B cell (primary cell): ENCODE data around the gene PRRC2C. TPM values are rescaled to one million over a fixed set of nuclear protein-coding genes. Genes with fewer than 3 reads are reported as not detected.

Source experiments
- ATAC-seq: fragments of 200-7000 bp; cut with Tn5 transposase; one replicate; pipeline ENCODE4 v1.10.0; 2021; ENCODE audit warnings: low read depth, mild to moderate bottlenecking, moderate number of reproducible peaks, moderate library complexity
- CTCF ChIA-PET: fragments of 350-600 bp; sonication (Branson Sonifier 250); formaldehyde crosslinking; loops from one replicate; lab custom pipeline; 2021; ENCODE audit warnings: antibody characterized with exemption, inconsistent platforms; lab: Charles Lee
- POLR2A ChIA-PET: fragments of 350-600 bp; sonication (Branson Sonifier 250); formaldehyde crosslinking; loops from one replicate; lab custom pipeline; 2021; ENCODE audit warnings: antibody characterized with exemption; lab: Charles Lee
- DNase-seq: peaks from one replicate; pipeline ENCODE4 v3.0.0; 2013
- H2AFZ ChIP-seq: 2 replicates; pipeline ENCODE4 v1.6.1; 2012; ENCODE audit warnings: mild to moderate bottlenecking, low read depth, low read length; ENCODE audit not compliant: insufficient read depth, poor library complexity, severe bottlenecking
- H3K27ac ChIP-seq, 2 donors: 1 replicate in 1 of 2; 2 replicates in 1 of 2; pipeline ENCODE4 v1.5.1; 2012 to 2013; ENCODE audit warnings: low read length in 2 of 2, mild to moderate bottlenecking in 2 of 2, moderate library complexity in 1 of 2
- H3K27me3 ChIP-seq, 4 experiments: fragments of 200-600 bp in 1 of 4; sonication (generic) in 1 of 4; replicated peaks in 1 of 4; 1 replicate in 2 of 4; 2 replicates in 2 of 4; pipeline versions ENCODE4 v1.6.1 to v1.7.0; 2013 to 2016; ENCODE audit warnings: low read length in 3 of 4, mild to moderate bottlenecking in 2 of 4, mixed read lengths in 1 of 4, moderate library complexity in 1 of 4; ENCODE audit not compliant: insufficient read depth in 4 of 4, control insufficient read depth in 3 of 4; ENCODE audit errors: control extremely low read depth in 1 of 4
- H3K36me3 ChIP-seq, 2 experiments: replicated peaks in 1 of 2; 1 replicate in 1 of 2; 2 replicates in 1 of 2; pipeline versions ENCODE4 v1.6.1 to v1.7.1; 2013; ENCODE audit warnings: low read length in 1 of 2; ENCODE audit not compliant: insufficient read depth in 2 of 2, control insufficient read depth in 1 of 2; ENCODE audit errors: control extremely low read depth in 1 of 2, extremely low read depth in 1 of 2
- H3K4me1 ChIP-seq, 2 donors: fragments of 200-600 bp in 1 of 2; sonication (generic) in 1 of 2; 1 replicate in 1 of 2; 2 replicates in 1 of 2; pipeline versions ENCODE4 v1.5.1 to v1.6.1; 2013 to 2017; ENCODE audit warnings: low read length in 2 of 2; ENCODE audit not compliant: control insufficient read depth in 2 of 2, insufficient read depth in 2 of 2
- H3K4me2 ChIP-seq: replicated peaks from 2 replicates; pipeline ENCODE3; 2012; ENCODE audit warnings: mild to moderate bottlenecking, low read depth, low read length; ENCODE audit not compliant: poor library complexity, severe bottlenecking
- H3K4me3 ChIP-seq, 5 experiments: fragments of 200-600 bp in 1 of 5; sonication (generic) in 1 of 5; 1 replicate in 3 of 5; 2 replicates in 2 of 5; pipeline versions ENCODE4 v1.5.1 to v1.7.0; 2011 to 2016; ENCODE audit warnings: low read length in 4 of 5, mild to moderate bottlenecking in 4 of 5, low read depth in 2 of 5, control low read depth in 1 of 5, moderate library complexity in 1 of 5; ENCODE audit not compliant: insufficient read depth in 1 of 5; ENCODE audit errors: control extremely low read depth in 1 of 5, extremely low read depth in 1 of 5
- H3K79me2 ChIP-seq: fragments of 200-600 bp; sonication (generic); one replicate; pipeline ENCODE4 v1.6.0; 2016; ENCODE audit warnings: low read length; ENCODE audit not compliant: control insufficient read depth, insufficient read depth
- H3K9ac ChIP-seq: fragments of 200-600 bp; sonication (generic); 2 replicates; pipeline ENCODE4 v1.6.1; 2017; ENCODE audit warnings: mild to moderate bottlenecking, low read length, moderate library complexity
- H3K9me3 ChIP-seq, 3 donors: one replicate each; pipeline versions ENCODE4 v1.6.1 to v1.7.1; 2013; ENCODE audit warnings: low read length in 2 of 3; ENCODE audit not compliant: control insufficient read depth in 2 of 3, insufficient read depth in 1 of 3; ENCODE audit errors: control extremely low read depth in 1 of 3
- H4K20me1 ChIP-seq: 2 replicates; pipeline ENCODE4 v1.6.0; 2012; ENCODE audit warnings: mild to moderate bottlenecking, low read length; ENCODE audit not compliant: insufficient read depth, control insufficient read depth, poor library complexity, severe bottlenecking
- H3K27ac Mint-ChIP-seq: one replicate; pipeline ENCODE4 v1.8.0; 2021; ENCODE audit warnings: mixed read lengths
- H3K27me3 Mint-ChIP-seq: one replicate; pipeline ENCODE4 v1.8.0; 2021; ENCODE audit warnings: mixed read lengths
- H3K4me1 Mint-ChIP-seq: one replicate; pipeline ENCODE4 v1.8.0; 2021; ENCODE audit warnings: mixed read lengths
- H3K4me3 Mint-ChIP-seq: one replicate; pipeline ENCODE4 v1.8.0; 2021; ENCODE audit warnings: mixed read lengths
- H3K9me3 Mint-ChIP-seq: one replicate; pipeline ENCODE4 v1.8.0; 2022; ENCODE audit warnings: mixed read lengths; ENCODE audit not compliant: insufficient read depth
- CTCF ChIP-seq: fragments of 200-600 bp; IDR thresholded peaks from one replicate; pipeline ENCODE4 v1.8.0; 2022; ENCODE audit warnings: antibody characterized with exemption, mild to moderate bottlenecking
- EZH2 ChIP-seq: IDR thresholded peaks from 2 replicates; pipeline ENCODE4 v1.6.1; 2012; ENCODE audit warnings: borderline replicate concordance, low read depth, mild to moderate bottlenecking, moderate library complexity, low read length; ENCODE audit not compliant: insufficient read depth, poor library complexity, severe bottlenecking
- WGBS: methylation state at CpG from one replicate; pipeline ENCODE4 v1.1.5; 2013; ENCODE audit warnings: missing lambda C conversion rate; ENCODE audit not compliant: insufficient coverage; 5-methylcytosine and 5-hydroxymethylcytosine counted together
- intact Hi-C: fragments of 100-400 bp; cut with micrococcal nuclease; formaldehyde crosslinking; loops from one replicate; pipeline ENCODE4 v1.10.0; 2022
- polyA plus RNA-seq: library from polyadenylated mRNA; depleted of rRNA; stranded (reverse); fragments of >200 nt; gene quantifications from 2 replicates; pipeline ENCODE4 v1.2.3, GENCODE V29; 2012
- total RNA-seq, 2 donors: library from RNA; stranded (reverse); fragments of 120-200 nt in 1 of 2; gene quantifications; 1 replicate in 1 of 2; 2 replicates in 1 of 2; pipeline versions ENCODE4 v1.2.3 to v1.2.4, GENCODE V29; 2013 to 2022

PRRC2C gene
- total and polyA plus RNA-seq, 2 donors (not counting 1 experiment from before 2014, with no cell fraction given), result 65.4 to 305 TPM

- TF ChIP-seq CTCF, result no peak
- no peak for TF ChIP-seq EZH2
- no peak for DNase-seq
Measured at GRCh38 chr1:171595324-171595723, 110.0 kb downstream of the PRRC2C start.

GRCh38 chr1:171596119-171596518 is 110.8 kb downstream of the PRRC2C start:
- Histone ChIP-seq H3K79me2 (no peaks in the 10 kb centered on the region), H3K27me3 (no peaks in the 10 kb centered on the region), H3K36me3 (peaks cover 3 to 17% of the 10 kb centered on the region in 2 experiments), H3K4me1 (no peaks in the 10 kb centered on the region), H4K20me1 (no peaks in the 10 kb centered on the region), H3K4me2 (no peak overlapping the region), H3K27ac (no peak overlapping the region), H3K9ac (no peak overlapping the region), H2AFZ (no peak overlapping the region), H3K9me3 (no peaks in the 10 kb centered on the region), H3K4me3 (no peak overlapping the region)
- Mint-ChIP-seq H3K27ac (no peak overlapping the region), H3K4me3 (no peak overlapping the region), H3K9me3 (no peaks in the 10 kb centered on the region), H3K4me1 (peaks cover 2% of the 10 kb centered on the region), H3K27me3 (no peaks in the 10 kb centered on the region)
- ChIA-PET CTCF (interaction anchor here (0.6 kb wide), 1 partner anchor 1574 kb away, joined by 4 read pairs; no protein-coding TSS in a partner anchor), POLR2A (no interaction called here)
- TF ChIP-seq CTCF, result no peak
- no peak for TF ChIP-seq EZH2
- intact Hi-C loops, result no loop called here
- no CpG with 5 or more reads among the region's 1 CpG for WGBS
- DNase-seq (no peak), ATAC-seq (no peak)

More at GRCh38 chr1:171595324-171595723, 110.0 kb downstream of the PRRC2C start:
- POLR2A ChIA-PET, result no interaction called here
- Mint-ChIP-seq H3K27me3 (no peaks in the 10 kb centered on the region), H3K27ac (no peak overlapping the region), H3K4me3 (no peak overlapping the region), H3K4me1 (peaks cover 2% of the 10 kb centered on the region), H3K9me3 (no peaks in the 10 kb centered on the region)
- no peaks in the 10 kb centered on the region for H3K27me3 ChIP-seq
- ATAC-seq, result no peak
- no peak overlapping the region for H3K9ac ChIP-seq
- H3K27ac ChIP-seq, result no peak overlapping the region
- 78% methylated on average over 1 of the region's 1 CpG for WGBS
- H3K4me2 ChIP-seq, result no peak overlapping the region
- H2AFZ ChIP-seq, result no peak overlapping the region
- H3K79me2 ChIP-seq, result no peaks in the 10 kb centered on the region
- CTCF ChIA-PET, result no interaction called here
- H3K9me3 ChIP-seq, result no peaks in the 10 kb centered on the region
- H4K20me1 ChIP-seq, result no peaks in the 10 kb centered on the region
- H3K36me3 ChIP-seq, result peaks cover 3 to 25% of the 10 kb centered on the region in 2 experiments
- intact Hi-C loops, result no loop called here
- no peak overlapping the region for H3K4me3 ChIP-seq
- H3K4me1 ChIP-seq, result no peaks in the 10 kb centered on the region
